Chondrocyte (in vitro differentiated cells): ENCODE data around the gene PCDHGC3. TPM values are rescaled to one million over a fixed set of nuclear protein-coding genes. Genes with fewer than 3 reads are reported as not detected.

Experiments used
- DNase-seq: peaks from one replicate; pipeline ENCODE4 v3.0.0; 2021; ENCODE audit warnings: mixed read lengths, low spot score
- H3K27ac Mint-ChIP-seq: one replicate; pipeline ENCODE4 v1.8.0; 2021; ENCODE audit warnings: mild to moderate bottlenecking, moderate library complexity, mixed read lengths; ENCODE audit not compliant: unreplicated experiment
- H3K27me3 Mint-ChIP-seq: 2 replicates; pipeline ENCODE4 v1.8.0; 2021; ENCODE audit warnings: low read depth, mixed read lengths
- H3K36me3 Mint-ChIP-seq: 2 replicates; pipeline ENCODE4 v1.8.0; 2021; ENCODE audit warnings: low read depth, mixed read lengths
- H3K4me1 Mint-ChIP-seq: 2 replicates; pipeline ENCODE4 v1.8.0; 2021; ENCODE audit warnings: low read depth, mild to moderate bottlenecking, mixed read lengths
- H3K4me3 Mint-ChIP-seq: one replicate; pipeline ENCODE4 v1.8.0; 2021; ENCODE audit warnings: mild to moderate bottlenecking, moderate library complexity, mixed read lengths; ENCODE audit not compliant: unreplicated experiment
- H3K9me3 Mint-ChIP-seq: 2 replicates; pipeline ENCODE4 v1.8.0; 2021; ENCODE audit warnings: low read depth, mixed read lengths
- CTCF ChIP-seq: fragments of 200-600 bp; sonication (generic); IDR thresholded peaks from 2 replicates; pipeline ENCODE4 v1.5.0; 2021; ENCODE audit warnings: antibody characterized with exemption, mild to moderate bottlenecking, moderate library complexity
- total RNA-seq: library from RNA; stranded (reverse); gene quantifications from 3 replicates; pipeline ENCODE4 v1.2.1, GENCODE V29; 2021

Gene PCDHGC3
- total RNA-seq, 1 donor from 2014 or later, result 90.8 TPM

- H3K4me1 Mint-ChIP-seq, result peaks cover 45% of the 10 kb centered on the region
- H3K4me3 Mint-ChIP-seq, result no peak overlapping the region
- H3K27ac Mint-ChIP-seq, result no peak overlapping the region
These were observed 14.5 kb downstream of the PCDHGC3 start for GRCh38 chr5:141490271-141490670.

GRCh38 chr5:141490771-141491170 is 15.0 kb downstream of the PCDHGC3 start:
- no peak for DNase-seq
- H3K27ac Mint-ChIP-seq, result no peak overlapping the region
- no peaks in the 10 kb centered on the region for H3K27me3 Mint-ChIP-seq

More at GRCh38 chr5:141490271-141490670, 14.5 kb downstream of the PCDHGC3 start:
- H3K9me3 Mint-ChIP-seq, result no peaks in the 10 kb centered on the region
- DNase-seq, result no peak
- TF ChIP-seq CTCF, result no peak
- H3K27me3 Mint-ChIP-seq, result no peaks in the 10 kb centered on the region
- H3K36me3 Mint-ChIP-seq, result peaks cover 5% of the 10 kb centered on the region

GRCh38 chr5:141491323-141492167 is 15.8 kb downstream of the PCDHGC3 start:
- Mint-ChIP-seq H3K27ac (no peak overlapping the region), H3K4me1 (peaks cover 58% of the 10 kb centered on the region), H3K4me3 (no peak overlapping the region), H3K9me3 (no peaks in the 10 kb centered on the region), H3K36me3 (peaks cover 3% of the 10 kb centered on the region), H3K27me3 (no peaks in the 10 kb centered on the region)
- DNase-seq, result no peak
- TF ChIP-seq CTCF, result no peak

More at GRCh38 chr5:141490771-141491170, 15.0 kb downstream of the PCDHGC3 start:
- Mint-ChIP-seq H3K4me1 (peaks cover 50% of the 10 kb centered on the region), H3K9me3 (no peaks in the 10 kb centered on the region), H3K4me3 (no peak overlapping the region), H3K36me3 (peaks cover 5% of the 10 kb centered on the region)
- TF ChIP-seq CTCF, result no peak

DNA sequence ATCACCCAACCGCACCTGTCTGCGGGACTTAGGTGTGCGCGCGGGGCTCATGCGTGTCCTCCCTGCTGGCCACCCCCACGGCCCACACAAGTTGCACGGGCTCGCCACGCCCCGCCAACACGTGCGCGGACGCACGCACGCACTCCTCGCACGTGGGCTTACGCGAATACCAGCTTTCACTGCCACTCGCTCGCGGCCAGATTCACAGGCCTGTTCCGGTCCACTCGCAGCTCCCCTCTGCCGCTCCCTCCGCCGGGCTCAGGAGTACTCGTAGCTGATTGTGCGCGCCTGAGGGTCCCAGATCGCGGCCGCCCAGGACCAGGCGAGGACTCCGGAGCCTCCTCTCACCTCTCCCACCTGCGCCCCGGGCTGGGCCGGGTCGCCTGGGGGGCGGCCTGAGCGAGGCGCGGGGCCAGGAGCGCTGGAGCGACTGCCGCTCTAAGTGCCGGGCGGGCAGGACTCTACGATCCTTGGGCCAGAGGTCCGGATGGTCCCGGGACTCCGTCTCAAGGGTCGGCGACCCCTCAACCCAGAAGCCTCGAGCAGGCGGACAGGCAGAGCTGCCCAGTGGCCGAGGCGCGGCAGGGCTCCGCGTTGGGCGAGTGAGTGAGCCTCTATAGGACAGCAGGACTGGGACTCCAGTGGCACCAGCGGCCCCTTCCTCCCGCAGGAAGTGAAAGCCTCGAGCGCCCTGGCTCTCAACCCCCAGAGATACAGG is 16.6 kb downstream of the PCDHGC3 start:
- Mint-ChIP-seq H3K27me3 (no peaks in the 10 kb centered on the region), H3K9me3 (no peaks in the 10 kb centered on the region), H3K36me3 (peaks cover 3% of the 10 kb centered on the region), H3K4me3 (no peak overlapping the region), H3K27ac (no peak overlapping the region), H3K4me1 (peaks cover 60% of the 10 kb centered on the region)
- TF ChIP-seq CTCF, result no peak
- no peak for DNase-seq
